Immature natural killer cell (primary cell): ENCODE results near the gene PRDM2. TPM values are rescaled to one million over a fixed set of nuclear protein-coding genes. Genes with fewer than 3 reads are reported as not detected.

Experiments
- DNase-seq, 3 donors: peaks; one replicate each; pipeline ENCODE4 v3.0.0; 2022; ENCODE audit warnings: mixed read lengths in 1 of 3
- H3K27ac Mint-ChIP-seq, 6 donors: one replicate each; pipeline ENCODE4 v1.8.0; 2020; ENCODE audit warnings: mixed read lengths in 6 of 6, mild to moderate bottlenecking in 5 of 6, inconsistent platforms in 4 of 6, moderate library complexity in 3 of 6
- H3K27me3 Mint-ChIP-seq, 3 donors: one replicate each; pipeline ENCODE4 v1.8.0; 2020 to 2021; ENCODE audit warnings: low read depth in 3 of 3, mild to moderate bottlenecking in 3 of 3, mixed read lengths in 3 of 3, moderate library complexity in 3 of 3, inconsistent platforms in 1 of 3
- H3K36me3 Mint-ChIP-seq, 3 donors: one replicate each; pipeline ENCODE4 v1.8.0; 2020; ENCODE audit warnings: mixed read lengths in 3 of 3, inconsistent platforms in 2 of 3, mild to moderate bottlenecking in 2 of 3
- H3K4me1 Mint-ChIP-seq, 2 donors: one replicate each; pipeline ENCODE4 v1.8.0; 2020; ENCODE audit warnings: inconsistent platforms in 2 of 2, mild to moderate bottlenecking in 2 of 2, mixed read lengths in 2 of 2, moderate library complexity in 1 of 2
- H3K4me3 Mint-ChIP-seq, 5 donors: one replicate each; pipeline ENCODE4 v1.8.0; 2020; ENCODE audit warnings: mild to moderate bottlenecking in 5 of 5, mixed read lengths in 5 of 5, inconsistent platforms in 3 of 5, moderate library complexity in 3 of 5
- H3K9me3 Mint-ChIP-seq, 6 donors: one replicate each; pipeline ENCODE4 v1.8.0; 2020; ENCODE audit warnings: mild to moderate bottlenecking in 6 of 6, mixed read lengths in 6 of 6, inconsistent platforms in 4 of 6, moderate library complexity in 3 of 6
- polyA plus RNA-seq, 3 donors: library from polyadenylated mRNA; unstranded; fragments of 300-500 nt; fragmentation: Illumina TruSeq; gene quantifications; one replicate each; pipeline ENCODE4 v1.2.3, GENCODE V29; 2021

The PRDM2 gene
- polyA plus RNA-seq, 3 donors from 2014 or later = 9.6 to 34.1 (median 10.8) TPM

GRCh38 chr1:13766592-13767564 is 66.9 kb downstream of the PRDM2 start:
- peaks cover 80 to 87% of the 10 kb centered on the region in 2 donors for H3K4me1 Mint-ChIP-seq
- no peaks in the 10 kb centered on the region for H3K9me3 Mint-ChIP-seq
- no peak for DNase-seq
- H3K27ac Mint-ChIP-seq = peak overlapping the region in 5 of 6 donors; percentile 17 to 66 (median 37)
- no peaks in the 10 kb centered on the region for H3K36me3 Mint-ChIP-seq
- peak overlapping the region in 1 of 5 donors; percentile 41 for H3K4me3 Mint-ChIP-seq
- peaks cover 0 to 3% (median 2%) of the 10 kb centered on the region in 3 donors for H3K27me3 Mint-ChIP-seq

GRCh38 chr1:13769212-13769611 is 69.2 kb downstream of the PRDM2 start:
- H3K27ac Mint-ChIP-seq = peak overlapping the region in 2 of 6 donors; percentile 66 to 68
- peaks cover 71 to 79% of the 10 kb centered on the region in 2 donors for H3K4me1 Mint-ChIP-seq
- DNase-seq = no peak
- H3K27me3 Mint-ChIP-seq = peaks cover 0 to 3% (median 2%) of the 10 kb centered on the region in 3 donors
- H3K4me3 Mint-ChIP-seq = no peak overlapping the region
- no peaks in the 10 kb centered on the region for H3K9me3 Mint-ChIP-seq
- peaks cover 0 to 3% (median 3%) of the 10 kb centered on the region in 3 donors for H3K36me3 Mint-ChIP-seq

GRCh38 chr1:13769830-13770229 is 69.8 kb downstream of the PRDM2 start:
- peak overlapping the region in 1 of 6 donors; percentile 9 for H3K27ac Mint-ChIP-seq
- no peaks in the 10 kb centered on the region for H3K9me3 Mint-ChIP-seq
- peaks cover 65 to 73% of the 10 kb centered on the region in 2 donors for H3K4me1 Mint-ChIP-seq
- H3K36me3 Mint-ChIP-seq = peaks cover 0 to 3% (median 3%) of the 10 kb centered on the region in 3 donors
- H3K4me3 Mint-ChIP-seq = no peak overlapping the region
- peaks cover 0 to 3% (median 2%) of the 10 kb centered on the region in 3 donors for H3K27me3 Mint-ChIP-seq
- DNase-seq = no peak

- peak overlapping the region in 4 of 6 donors; percentile 26 to 44 (median 28) for H3K27ac Mint-ChIP-seq
- H3K4me1 Mint-ChIP-seq = peaks cover 57 to 64% of the 10 kb centered on the region in 2 donors
- no peaks in the 10 kb centered on the region for H3K9me3 Mint-ChIP-seq
- DNase-seq = no peak
- H3K36me3 Mint-ChIP-seq = peaks cover 0 to 3% (median 3%) of the 10 kb centered on the region in 3 donors
- peaks cover 0 to 3% (median 2%) of the 10 kb centered on the region in 3 donors for H3K27me3 Mint-ChIP-seq
- H3K4me3 Mint-ChIP-seq = no peak overlapping the region
These were observed 70.8 kb downstream of the PRDM2 start for GRCh38 chr1:13770743-13771142.

- H3K4me3 Mint-ChIP-seq = no peak overlapping the region
- no peak for DNase-seq
- no peak overlapping the region for H3K27ac Mint-ChIP-seq
- H3K36me3 Mint-ChIP-seq = peaks cover 0 to 3% (median 3%) of the 10 kb centered on the region in 3 donors
- peaks cover 0 to 3% (median 2%) of the 10 kb centered on the region in 3 donors for H3K27me3 Mint-ChIP-seq
- peaks cover 48 to 54% of the 10 kb centered on the region in 2 donors for H3K4me1 Mint-ChIP-seq
- no peaks in the 10 kb centered on the region for H3K9me3 Mint-ChIP-seq
These were observed 71.8 kb downstream of the PRDM2 start for GRCh38 chr1:13771745-13772144.

- Mint-ChIP-seq H3K9me3 (no peaks in the 10 kb centered on the region), H3K36me3 (peaks cover 0 to 3% (median 3%) of the 10 kb centered on the region in 3 donors), H3K4me1 (peaks cover 48 to 50% of the 10 kb centered on the region in 2 donors), H3K27ac (no peak overlapping the region), H3K4me3 (no peak overlapping the region), H3K27me3 (peaks cover 0 to 3% (median 2%) of the 10 kb centered on the region in 3 donors)
- no peak for DNase-seq
These were observed 72.3 kb downstream of the PRDM2 start for GRCh38 chr1:13772271-13772670.

GRCh38 chr1:13774121-13774520 is 74.1 kb downstream of the PRDM2 start:
- H3K4me3 Mint-ChIP-seq = no peak overlapping the region
- peaks cover 39 to 42% of the 10 kb centered on the region in 2 donors for H3K4me1 Mint-ChIP-seq
- peak overlapping the region in 1 of 6 donors; percentile 60 for H3K27ac Mint-ChIP-seq
- peaks cover 7 to 16% (median 12%) of the 10 kb centered on the region in 3 donors for H3K36me3 Mint-ChIP-seq
- no peak for DNase-seq
- peaks cover 2 to 8% (median 3%) of the 10 kb centered on the region in 3 donors for H3K27me3 Mint-ChIP-seq
- H3K9me3 Mint-ChIP-seq = no peaks in the 10 kb centered on the region

GRCh38 chr1:13775459-13775858 is 75.5 kb downstream of the PRDM2 start:
- H3K27ac Mint-ChIP-seq = no peak overlapping the region
- H3K9me3 Mint-ChIP-seq = no peaks in the 10 kb centered on the region
- no peak for DNase-seq
- H3K4me3 Mint-ChIP-seq = no peak overlapping the region
- peaks cover 7 to 29% (median 21%) of the 10 kb centered on the region in 3 donors for H3K36me3 Mint-ChIP-seq
- H3K27me3 Mint-ChIP-seq = peaks cover 0 to 11% (median 3%) of the 10 kb centered on the region in 3 donors
- H3K4me1 Mint-ChIP-seq = peaks cover 28 to 30% of the 10 kb centered on the region in 2 donors

- Mint-ChIP-seq H3K4me3 (no peak overlapping the region), H3K27ac (no peak overlapping the region), H3K27me3 (peaks cover 0 to 11% (median 3%) of the 10 kb centered on the region in 3 donors), H3K9me3 (no peaks in the 10 kb centered on the region), H3K4me1 (peaks cover 24 to 26% of the 10 kb centered on the region in 2 donors), H3K36me3 (peaks cover 7 to 33% (median 22%) of the 10 kb centered on the region in 3 donors)
- no peak for DNase-seq
These were observed 75.9 kb downstream of the PRDM2 start for GRCh38 chr1:13775916-13776315.

- Mint-ChIP-seq H3K36me3 (peaks cover 15 to 55% (median 26%) of the 10 kb centered on the region in 3 donors), H3K27ac (peak overlapping the region in 2 of 6 donors; percentile 26 to 50), H3K27me3 (peaks cover 0 to 15% (median 4%) of the 10 kb centered on the region in 3 donors), H3K4me1 (peaks cover 6 to 16% of the 10 kb centered on the region in 2 donors), H3K9me3 (no peaks in the 10 kb centered on the region), H3K4me3 (no peak overlapping the region)
- no peak for DNase-seq
These were observed 78.4 kb downstream of the PRDM2 start for GRCh38 chr1:13778431-13778830.

GRCh38 chr1:13779930-13780329 is 79.9 kb downstream of the PRDM2 start:
- H3K4me1 Mint-ChIP-seq = peaks cover 0 to 28% of the 10 kb centered on the region in 2 donors
- peak overlapping the region in 2 of 6 donors; percentile 25 to 29 for H3K27ac Mint-ChIP-seq
- DNase-seq = no peak
- H3K27me3 Mint-ChIP-seq = peaks cover 0 to 15% (median 4%) of the 10 kb centered on the region in 3 donors
- H3K36me3 Mint-ChIP-seq = peaks cover 15 to 54% (median 23%) of the 10 kb centered on the region in 3 donors
- no peak overlapping the region for H3K4me3 Mint-ChIP-seq
- no peaks in the 10 kb centered on the region for H3K9me3 Mint-ChIP-seq

GRCh38 chr1:13780780-13781179 is 80.8 kb downstream of the PRDM2 start:
- DNase-seq = no peak
- peaks cover 0 to 31% of the 10 kb centered on the region in 2 donors for H3K4me1 Mint-ChIP-seq
- H3K36me3 Mint-ChIP-seq = peaks cover 15 to 54% (median 23%) of the 10 kb centered on the region in 3 donors
- peak overlapping the region in 1 of 6 donors; percentile 71 for H3K27ac Mint-ChIP-seq
- no peak overlapping the region for H3K4me3 Mint-ChIP-seq
- H3K9me3 Mint-ChIP-seq = no peaks in the 10 kb centered on the region
- H3K27me3 Mint-ChIP-seq = peaks cover 0 to 15% (median 4%) of the 10 kb centered on the region in 3 donors

GRCh38 chr1:13781228-13781627 is 81.2 kb downstream of the PRDM2 start:
- Mint-ChIP-seq H3K27me3 (peaks cover 0 to 15% (median 4%) of the 10 kb centered on the region in 3 donors), H3K4me1 (peaks cover 3 to 32% of the 10 kb centered on the region in 2 donors), H3K27ac (peak overlapping the region in 1 of 6 donors; percentile 55), H3K9me3 (no peaks in the 10 kb centered on the region), H3K4me3 (no peak overlapping the region), H3K36me3 (peaks cover 15 to 57% (median 25%) of the 10 kb centered on the region in 3 donors)
- DNase-seq = no peak
